Smooth muscle cell (in vitro differentiated cells): ENCODE measurements around the gene LGALS4. TPM values are rescaled to one million over a fixed set of nuclear protein-coding genes. Genes with fewer than 3 reads are reported as not detected.
A peak's percentile ranks its signal among the peaks of the same experiment; 100 is the strongest.

Experiments
- DNase-seq: peaks from one replicate; lab custom pipeline; 2025; ENCODE audit not compliant: unreplicated experiment; lab: John Stamatoyannopoulos, UW
- H2AFZ ChIP-seq: fragments of 200-600 bp; sonication (generic); 2 replicates; pipeline ENCODE4 v1.6.0; 2016; ENCODE audit warnings: antibody characterized with exemption, low read depth, mild to moderate bottlenecking
- H3F3A ChIP-seq: fragments of 200-600 bp; sonication (generic); 2 replicates; pipeline ENCODE4 v1.6.0; 2017; ENCODE audit warnings: antibody characterized with exemption, low read depth
- H3K27ac ChIP-seq: fragments of 200-600 bp; sonication (generic); 2 replicates; pipeline ENCODE4 v1.5.1; 2016; ENCODE audit warnings: low read depth, mild to moderate bottlenecking
- H3K27me3 ChIP-seq: fragments of 200-600 bp; sonication (generic); 2 replicates; pipeline ENCODE4 v1.6.1; 2016; ENCODE audit warnings: low read depth, mild to moderate bottlenecking
- H3K36me3 ChIP-seq: fragments of 200-600 bp; sonication (generic); 2 replicates; pipeline ENCODE4 v1.5.1; 2016; ENCODE audit warnings: low read depth
- H3K4me1 ChIP-seq: fragments of 200-600 bp; sonication (generic); 2 replicates; pipeline ENCODE4 v1.5.1; 2016; ENCODE audit warnings: low read depth
- H3K4me2 ChIP-seq: fragments of 200-600 bp; sonication (generic); 2 replicates; pipeline ENCODE4 v1.6.0; 2016; ENCODE audit warnings: mild to moderate bottlenecking
- H3K4me3 ChIP-seq: fragments of 200-600 bp; sonication (generic); 2 replicates; pipeline ENCODE4 v1.5.1; 2016; ENCODE audit warnings: mild to moderate bottlenecking
- H3K79me2 ChIP-seq: fragments of 200-600 bp; sonication (generic); 2 replicates; pipeline ENCODE4 v1.6.0; 2016; ENCODE audit warnings: low read depth, mild to moderate bottlenecking
- H3K9ac ChIP-seq: fragments of 200-600 bp; sonication (generic); 2 replicates; pipeline ENCODE4 v1.6.0; 2016; ENCODE audit warnings: low read depth
- H3K9me3 ChIP-seq: fragments of 200-600 bp; sonication (generic); replicated peaks from 2 replicates; pipeline ENCODE4 v1.5.1; 2016; ENCODE audit warnings: low read depth
- H4K20me1 ChIP-seq: fragments of 200-600 bp; sonication (generic); 2 replicates; pipeline ENCODE4 v1.6.0; 2016; ENCODE audit warnings: low read depth
- CTCF ChIP-seq: fragments of 200-600 bp; sonication (generic); IDR thresholded peaks from 2 replicates; pipeline ENCODE4 v1.5.1; 2017; ENCODE audit warnings: borderline replicate concordance, mild to moderate bottlenecking, antibody characterized with exemption; ENCODE audit not compliant: insufficient read depth, poor library complexity, severe bottlenecking
- WGBS: methylation state at CpG from one replicate; pipeline ENCODE4 v1.1.7; 2016; ENCODE audit warnings: low lambda C conversion rate; 5-methylcytosine and 5-hydroxymethylcytosine counted together
- polyA plus RNA-seq: library from polyadenylated mRNA; unstranded; fragments of >200 nt; fragmentation: Nextera tagmentation; extraction: Ambion mirVana; gene quantifications from 2 replicates; pipeline ENCODE4 v1.2.1, GENCODE V29; 2016
- total RNA-seq: library from RNA; depleted of rRNA; stranded (reverse); fragments of >200 nt; gene quantifications from 2 replicates; pipeline ENCODE4 v1.2.3, GENCODE V29; 2014

LGALS4 gene
- total and polyA plus RNA-seq, 2 experiments from 2014 or later: 2.4 TPM; not detected in 1

- Histone ChIP-seq H3K4me1 (no peaks in the 10 kb centered on the region), H3F3A (peaks cover 58% of the 10 kb centered on the region), H3K9me3 (no peaks in the 10 kb centered on the region), H3K36me3 (peaks cover 37% of the 10 kb centered on the region), H3K9ac (no peak overlapping the region), H3K27ac (peak overlapping the region; percentile 23), H4K20me1 (peaks cover 86% of the 10 kb centered on the region), H2AFZ (no peak overlapping the region), H3K4me3 (no peak overlapping the region), H3K27me3 (no peaks in the 10 kb centered on the region), H3K79me2 (peaks cover 56% of the 10 kb centered on the region), H3K4me2 (no peak overlapping the region)
- DNase-seq: no peak
- TF ChIP-seq CTCF: no peak
- WGBS: 93% methylated on average over 5 of the region's 5 CpGs
These were observed 27.8 kb upstream of the LGALS4 start for GRCh38 chr19:38840583-38840968.

GRCh38 chr19:38839816-38840582, 27.3 kb upstream of the LGALS4 start:
- DNase-seq: no peak
- H4K20me1 ChIP-seq: peaks cover 80% of the 10 kb centered on the region
- H2AFZ ChIP-seq: no peak overlapping the region
- no peaks in the 10 kb centered on the region for H3K4me1 ChIP-seq
- peaks cover 31% of the 10 kb centered on the region for H3K36me3 ChIP-seq
- 77% methylated on average over 17 of the region's 28 CpGs for WGBS
- H3K4me2 ChIP-seq: no peak overlapping the region
- H3K27me3 ChIP-seq: no peaks in the 10 kb centered on the region
- no peak for TF ChIP-seq CTCF
- peaks cover 59% of the 10 kb centered on the region for H3F3A ChIP-seq
- H3K27ac ChIP-seq: peak overlapping the region; percentile 90
- H3K79me2 ChIP-seq: peaks cover 50% of the 10 kb centered on the region
- no peaks in the 10 kb centered on the region for H3K9me3 ChIP-seq
- H3K9ac ChIP-seq: no peak overlapping the region
- H3K4me3 ChIP-seq: no peak overlapping the region

GRCh38 chr19:38838986-38839761, 26.4 kb upstream of the LGALS4 start:
- H2AFZ ChIP-seq: no peak overlapping the region
- no peak for TF ChIP-seq CTCF
- H3K9ac ChIP-seq: peak overlapping the region; percentile 31
- peaks cover 24% of the 10 kb centered on the region for H3K36me3 ChIP-seq
- 81% methylated on average over 12 of the region's 12 CpGs for WGBS
- peaks cover 72% of the 10 kb centered on the region for H4K20me1 ChIP-seq
- no peaks in the 10 kb centered on the region for H3K4me1 ChIP-seq
- DNase-seq: no peak
- H3K4me2 ChIP-seq: no peak overlapping the region
- peaks cover 42% of the 10 kb centered on the region for H3K79me2 ChIP-seq
- peaks cover 60% of the 10 kb centered on the region for H3F3A ChIP-seq
- H3K27ac ChIP-seq: peak overlapping the region; percentile 90
- no peaks in the 10 kb centered on the region for H3K27me3 ChIP-seq
- no peaks in the 10 kb centered on the region for H3K9me3 ChIP-seq
- H3K4me3 ChIP-seq: no peak overlapping the region
